GM18520 (cell line): ENCODE measurements around the gene SC5D.

Experiments used
- ATAC-seq: cut with Tn5 transposase; IDR thresholded peaks from one replicate; pipeline ENCODE4 v1.9.1; 2021; ENCODE audit not compliant: unreplicated experiment

The SC5D gene

GRCh38 chr11:121291896-121292494, 576 bp upstream of the SC5D start:
- no peak for ATAC-seq

GRCh38 chr11:121293288-121293594, 670 bp downstream of the SC5D start:
- no peak for ATAC-seq

- ATAC-seq: no peak
These were observed 2.9 kb downstream of the SC5D start for GRCh38 chr11:121295246-121296029.

- ATAC-seq: no peak
These were observed 5.3 kb downstream of the SC5D start for GRCh38 chr11:121297872-121298271.

- no peak for ATAC-seq
These were observed 6.2 kb downstream of the SC5D start for GRCh38 chr11:121298774-121299173.

- no peak for ATAC-seq
These were observed 6.8 kb downstream of the SC5D start for GRCh38 chr11:121299417-121299816.

- ATAC-seq: no peak
These were observed 7.9 kb downstream of the SC5D start for GRCh38 chr11:121300313-121300971.

GRCh38 chr11:121300972-121301699, 8.6 kb downstream of the SC5D start:
- ATAC-seq: no peak

- no peak for ATAC-seq
These were observed 12.2 kb downstream of the SC5D start for GRCh38 chr11:121304759-121305158.

GRCh38 chr11:121308816-121309215, 16.2 kb downstream of the SC5D start:
- ATAC-seq: no peak

GRCh38 chr11:121309688-121310087, 17.1 kb downstream of the SC5D start:
- ATAC-seq: peak; percentile 59

GRCh38 chr11:121310908-121311307, 18.3 kb downstream of the SC5D start:
- no peak for ATAC-seq

GRCh38 chr11:121311373-121311772, 18.8 kb downstream of the SC5D start:
- ATAC-seq: no peak

GRCh38 chr11:121312483-121312882, 19.9 kb downstream of the SC5D start:
- no peak for ATAC-seq

GRCh38 chr11:121318848-121319834, 26.6 kb downstream of the SC5D start:
- ATAC-seq: no peak

- peak; percentile 50 for ATAC-seq
These were observed 29.2 kb downstream of the SC5D start for GRCh38 chr11:121321614-121322243.

GRCh38 chr11:121323046-121323607, 30.6 kb downstream of the SC5D start:
- ATAC-seq: no peak

GRCh38 chr11:121326230-121326629, 33.7 kb downstream of the SC5D start:
- no peak for ATAC-seq

- ATAC-seq: no peak
These were observed 35.0 kb downstream of the SC5D start for GRCh38 chr11:121327553-121327952.
